ENCODE data around the gene CR2. TPM values are rescaled to one million over a fixed set of nuclear protein-coding genes. Genes with fewer than 3 reads are reported as not detected.

The CR2 gene
- total RNA-seq, 4 donors from 2014 or later = not detected

DNA sequence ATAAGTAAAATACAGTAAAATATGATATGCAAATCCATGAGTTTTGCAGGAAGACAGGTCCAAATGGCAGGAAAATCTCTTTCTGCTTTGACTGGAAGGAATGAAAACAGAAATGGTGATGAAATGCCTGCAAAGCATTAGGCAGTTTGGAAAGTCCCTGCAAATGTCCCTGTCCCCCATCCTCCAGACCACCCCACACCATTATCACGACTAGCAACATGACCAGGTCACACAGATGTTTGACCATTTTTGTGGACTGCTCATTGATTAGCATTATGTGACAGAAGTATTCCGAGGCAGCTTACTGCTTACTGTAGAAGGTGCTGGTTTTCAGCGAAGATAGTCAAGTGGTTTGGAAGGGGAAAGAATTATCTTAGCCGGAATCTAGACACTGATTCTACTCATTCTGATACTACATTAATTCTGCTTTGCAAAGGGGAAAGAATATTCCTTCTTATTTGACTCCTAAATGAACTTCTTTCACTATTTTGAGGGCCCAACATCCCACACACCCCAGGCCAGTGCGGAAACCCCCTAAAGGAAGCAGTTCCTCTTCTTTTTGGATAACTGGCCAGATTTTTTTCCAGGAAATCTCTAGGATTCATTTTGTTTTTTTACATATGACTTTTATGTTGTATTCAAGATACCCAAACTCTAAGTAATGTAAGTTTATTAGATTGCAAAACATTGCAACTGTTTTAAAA lies 9.5 kb upstream of the CR2 start:
- Histone ChIP-seq H3K36me3 (no peaks in the 10 kb centered on the region), H3K27me3 (peaks cover 0 to 13% (median 0%) of the 10 kb centered on the region in 4 donors), H3K27ac (no peak overlapping the region), H3K4me1 (no peaks in the 10 kb centered on the region), H3K9me3 (no peaks in the 10 kb centered on the region), H3K4me3 (no peak overlapping the region)
- 76 to 78% methylated on average over 5 of the region's 5 CpGs for WGBS, 2 donors
- intact Hi-C loops (cut with DNase I) = no loop called here
- TF ChIP-seq POLR2A (IDR thresholded peaks at IDR 0.05) = no peak
- TF ChIP-seq, protein P1, sequence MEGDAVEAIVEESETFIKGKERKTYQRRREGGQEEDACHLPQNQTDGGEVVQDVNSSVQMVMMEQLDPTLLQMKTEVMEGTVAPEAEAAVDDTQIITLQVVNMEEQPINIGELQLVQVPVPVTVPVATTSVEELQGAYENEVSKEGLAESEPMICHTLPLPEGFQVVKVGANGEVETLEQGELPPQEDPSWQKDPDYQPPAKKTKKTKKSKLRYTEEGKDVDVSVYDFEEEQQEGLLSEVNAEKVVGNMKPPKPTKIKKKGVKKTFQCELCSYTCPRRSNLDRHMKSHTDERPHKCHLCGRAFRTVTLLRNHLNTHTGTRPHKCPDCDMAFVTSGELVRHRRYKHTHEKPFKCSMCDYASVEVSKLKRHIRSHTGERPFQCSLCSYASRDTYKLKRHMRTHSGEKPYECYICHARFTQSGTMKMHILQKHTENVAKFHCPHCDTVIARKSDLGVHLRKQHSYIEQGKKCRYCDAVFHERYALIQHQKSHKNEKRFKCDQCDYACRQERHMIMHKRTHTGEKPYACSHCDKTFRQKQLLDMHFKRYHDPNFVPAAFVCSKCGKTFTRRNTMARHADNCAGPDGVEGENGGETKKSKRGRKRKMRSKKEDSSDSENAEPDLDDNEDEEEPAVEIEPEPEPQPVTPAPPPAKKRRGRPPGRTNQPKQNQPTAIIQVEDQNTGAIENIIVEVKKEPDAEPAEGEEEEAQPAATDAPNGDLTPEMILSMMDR (IDR thresholded peaks at IDR 0.05) = no peak
- no peak for DNase-seq

DNA sequence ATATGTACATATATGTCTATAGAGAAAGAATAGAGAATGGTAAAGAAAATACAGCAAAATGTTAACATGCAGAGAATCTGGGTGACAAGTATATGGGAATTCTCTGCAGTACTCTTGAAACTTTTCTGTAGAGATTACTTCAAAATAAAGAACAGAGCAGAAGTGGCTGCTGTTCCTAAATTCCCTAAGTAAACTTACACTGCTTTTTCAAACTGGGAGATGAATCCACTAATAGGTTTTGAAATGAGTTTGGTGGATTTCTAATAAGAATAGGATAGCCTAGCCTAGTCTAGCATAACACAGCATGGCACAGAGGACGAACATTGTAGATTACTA lies 450 bp upstream of the CR2 start:
- Histone ChIP-seq H3K4me1 (peaks cover 8 to 15% (median 13%) of the 10 kb centered on the region in 3 donors), H3K36me3 (no peaks in the 10 kb centered on the region), H3K9me3 (no peaks in the 10 kb centered on the region), H3K4me3 (peak overlapping the region in 3 of 4 donors; percentile 25 to 70 (median 45)), H3K27me3 (peaks cover 4 to 85% (median 14%) of the 10 kb centered on the region in 4 donors), H3K27ac (no peak overlapping the region)
- TF ChIP-seq POLR2A (IDR thresholded peaks at IDR 0.05) = no peak
- TF ChIP-seq, protein P1 (IDR thresholded peaks at IDR 0.05) = no peak
- WGBS, 2 donors = 0 to 17% methylated on average over 1 of the region's 1 CpG
- intact Hi-C loops (cut with DNase I) = no loop called here
- DNase-seq = no peak

DNA sequence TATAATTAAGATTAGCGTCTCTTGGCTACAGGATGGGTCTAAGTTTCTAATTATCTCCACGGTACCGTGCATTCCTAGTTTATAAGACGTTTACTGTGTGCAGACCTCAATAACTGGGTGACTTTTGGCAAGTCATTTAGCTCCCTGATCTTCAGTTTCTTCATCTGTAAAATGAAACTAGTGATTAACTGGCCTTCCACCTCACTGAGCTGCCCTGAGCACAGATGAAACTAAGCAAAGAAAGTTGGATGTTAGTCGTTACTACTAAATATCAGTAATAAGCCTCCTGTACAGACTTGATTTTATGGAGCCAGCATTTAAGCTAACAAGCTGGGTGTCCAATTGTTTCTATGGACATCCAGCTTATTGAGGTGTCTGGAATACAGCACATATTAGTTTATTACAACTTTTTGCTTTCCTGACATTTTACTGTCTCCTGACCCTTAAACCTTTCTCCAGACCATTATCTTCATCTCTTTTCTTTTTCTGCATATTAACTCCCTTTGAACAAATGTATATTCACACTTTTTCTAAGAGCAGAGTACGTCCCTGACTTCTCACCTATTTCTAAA lies 1.1 kb downstream of the CR2 start:
- TF ChIP-seq, protein P1 (IDR thresholded peaks at IDR 0.05) = no peak
- no peak for TF ChIP-seq POLR2A (IDR thresholded peaks at IDR 0.05)
- peaks cover 4 to 69% (median 14%) of the 10 kb centered on the region in 4 donors for H3K27me3 ChIP-seq
- H3K4me1 ChIP-seq = peaks cover 8 to 15% (median 13%) of the 10 kb centered on the region in 3 donors
- intact Hi-C loops (cut with DNase I) = no loop called here
- 36 to 52% methylated on average over 6 of the region's 6 CpGs for WGBS, 2 donors
- no peaks in the 10 kb centered on the region for H3K9me3 ChIP-seq
- no peaks in the 10 kb centered on the region for H3K36me3 ChIP-seq
- H3K27ac ChIP-seq = no peak overlapping the region
- peak overlapping the region in 1 of 4 donors; percentile 70 for H3K4me3 ChIP-seq
- no peak for DNase-seq

DNA sequence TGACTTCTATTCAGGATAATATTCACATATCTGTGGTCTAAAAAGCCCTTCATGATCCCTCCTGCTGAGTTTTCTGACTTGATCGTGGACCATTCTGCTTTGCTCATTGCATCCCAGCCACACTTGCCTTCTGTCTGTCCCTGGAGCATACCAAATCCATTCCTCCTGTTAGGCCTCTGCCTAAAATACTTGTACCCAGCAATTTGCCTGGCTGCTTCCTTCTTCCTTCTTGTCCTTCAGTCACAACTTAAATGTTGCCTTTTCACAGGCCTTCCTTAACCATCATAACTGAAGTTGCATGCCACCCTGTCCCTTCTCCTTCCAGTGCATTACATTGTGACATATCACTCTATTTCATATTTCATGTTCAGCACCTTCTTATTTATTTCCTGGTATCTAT lies 4.3 kb downstream of the CR2 start:
- intact Hi-C loops (cut with DNase I) = no loop called here
- no peak for TF ChIP-seq POLR2A (IDR thresholded peaks at IDR 0.05)
- Histone ChIP-seq H3K27me3 (peaks cover 4 to 43% (median 14%) of the 10 kb centered on the region in 4 donors), H3K36me3 (no peaks in the 10 kb centered on the region), H3K9me3 (no peaks in the 10 kb centered on the region), H3K4me1 (peaks cover 8 to 15% (median 13%) of the 10 kb centered on the region in 3 donors), H3K4me3 (no peak overlapping the region), H3K27ac (no peak overlapping the region)
- no peak for DNase-seq
- 82 to 94% methylated on average over 1 of the region's 1 CpG for WGBS, 2 donors

DNA sequence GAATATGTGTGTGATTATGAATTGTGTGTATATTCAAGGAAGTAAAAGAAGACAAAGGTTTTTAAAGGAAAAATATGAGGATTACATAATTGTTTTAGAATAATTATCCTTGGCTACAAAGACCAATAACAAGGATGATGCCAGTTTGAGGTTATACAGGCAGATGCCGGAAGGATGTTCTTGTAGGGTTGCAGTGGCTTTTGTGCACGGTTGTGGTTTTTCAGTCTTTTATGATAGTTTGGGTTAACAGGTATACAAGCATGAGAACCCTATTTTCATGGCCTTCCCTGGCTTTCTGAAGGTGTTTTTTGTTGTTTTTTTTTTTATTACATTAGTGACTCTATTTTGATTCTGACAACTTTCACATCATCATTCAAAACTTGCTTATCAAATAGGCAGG lies 4.9 kb downstream of the CR2 start:
- peaks cover 7 to 13% (median 12%) of the 10 kb centered on the region in 3 donors for H3K4me1 ChIP-seq
- DNase-seq = no peak
- WGBS, 2 donors = 63 to 79% methylated on average over 2 of the region's 2 CpGs
- H3K36me3 ChIP-seq = no peaks in the 10 kb centered on the region
- peaks cover 4 to 37% (median 12%) of the 10 kb centered on the region in 4 donors for H3K27me3 ChIP-seq
- TF ChIP-seq, protein P1 (IDR thresholded peaks at IDR 0.05) = no peak
- no peak for TF ChIP-seq POLR2A (IDR thresholded peaks at IDR 0.05)
- H3K4me3 ChIP-seq = no peak overlapping the region
- intact Hi-C loops (cut with DNase I) = no loop called here
- no peaks in the 10 kb centered on the region for H3K9me3 ChIP-seq
- no peak overlapping the region for H3K27ac ChIP-seq
